IMR-90 (cell line): ENCODE data around the gene BCL2L15.

Source experiments
- CEBPB ChIP-seq: IDR thresholded peaks from 2 replicates; pipeline ENCODE4 v1.6.1; 2012; ENCODE audit warnings: low read depth, low read length, improper control_type of control experiment
- CHD1 ChIP-seq: IDR thresholded peaks from 2 replicates; pipeline ENCODE4 v1.6.1; 2012; ENCODE audit warnings: low read depth, low read length, improper control_type of control experiment
- FOS ChIP-seq: fragments of 150-350 bp; IDR thresholded peaks from 2 replicates; pipeline ENCODE4 v1.6.1; 2016; ENCODE audit warnings: low read depth, low read length
- MAFK ChIP-seq: IDR thresholded peaks from 2 replicates; pipeline ENCODE4 v1.6.1; 2012; ENCODE audit warnings: low read depth, low read length, improper control_type of control experiment
- MAZ ChIP-seq: IDR thresholded peaks from 2 replicates; pipeline ENCODE4 v1.6.1; 2012; ENCODE audit warnings: low read depth, mild to moderate bottlenecking, low read length, improper control_type of control experiment, moderate library complexity, borderline replicate concordance
- MXI1 ChIP-seq: IDR thresholded peaks from 2 replicates; pipeline ENCODE4 v1.6.1; 2012; ENCODE audit warnings: low read depth, mild to moderate bottlenecking, low read length, moderate library complexity, borderline replicate concordance
- NFE2L2 ChIP-seq: fragments of 150-350 bp; IDR thresholded peaks from 2 replicates; pipeline ENCODE4 v1.6.1; 2016; ENCODE audit warnings: low read depth, mild to moderate bottlenecking, low read length
- POLR2A ChIP-seq: IDR thresholded peaks from 2 replicates; pipeline ENCODE4 v1.6.1; 2012; ENCODE audit warnings: mild to moderate bottlenecking, low read depth, low read length
- RAD21 ChIP-seq: IDR thresholded peaks from 2 replicates; pipeline ENCODE4 v1.6.1; 2012; ENCODE audit warnings: low read length, improper control_type of control experiment
- TF ChIP-seq, protein P1 (sequence below): conservative IDR thresholded peaks from 2 replicates; pipeline ENCODE4 v1.5.1; 2012; ENCODE audit warnings: mild to moderate bottlenecking, low read depth, low read length, improper control_type of control experiment
- TF ChIP-seq, protein P2 (sequence below): fragments of 150-350 bp; IDR thresholded peaks from 2 replicates; pipeline ENCODE4 v1.6.1; 2017; ENCODE audit warnings: mild to moderate bottlenecking, antibody characterized with exemption, low read length, low read depth

DNA sequence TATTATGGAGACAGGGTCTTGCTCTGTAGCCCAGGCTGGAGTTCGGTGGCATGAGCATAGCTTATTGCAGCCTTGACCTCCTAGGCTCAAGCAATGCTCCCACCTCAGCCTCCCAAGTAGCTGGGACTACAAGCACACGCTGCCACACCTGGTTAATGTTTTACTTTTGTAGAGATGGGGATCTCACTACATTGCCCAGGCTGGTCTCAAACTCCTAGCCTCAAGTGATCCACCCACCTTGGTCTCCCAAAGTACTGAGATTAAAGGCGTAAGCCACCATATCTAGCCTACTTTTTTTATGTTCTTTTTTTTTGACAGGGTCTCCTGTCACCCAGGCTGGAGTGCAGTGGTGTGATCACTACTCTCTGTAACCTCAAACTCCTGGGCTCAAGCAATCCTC, 5.9 kb upstream of the BCL2L15 start:
- TF ChIP-seq, protein P1, sequence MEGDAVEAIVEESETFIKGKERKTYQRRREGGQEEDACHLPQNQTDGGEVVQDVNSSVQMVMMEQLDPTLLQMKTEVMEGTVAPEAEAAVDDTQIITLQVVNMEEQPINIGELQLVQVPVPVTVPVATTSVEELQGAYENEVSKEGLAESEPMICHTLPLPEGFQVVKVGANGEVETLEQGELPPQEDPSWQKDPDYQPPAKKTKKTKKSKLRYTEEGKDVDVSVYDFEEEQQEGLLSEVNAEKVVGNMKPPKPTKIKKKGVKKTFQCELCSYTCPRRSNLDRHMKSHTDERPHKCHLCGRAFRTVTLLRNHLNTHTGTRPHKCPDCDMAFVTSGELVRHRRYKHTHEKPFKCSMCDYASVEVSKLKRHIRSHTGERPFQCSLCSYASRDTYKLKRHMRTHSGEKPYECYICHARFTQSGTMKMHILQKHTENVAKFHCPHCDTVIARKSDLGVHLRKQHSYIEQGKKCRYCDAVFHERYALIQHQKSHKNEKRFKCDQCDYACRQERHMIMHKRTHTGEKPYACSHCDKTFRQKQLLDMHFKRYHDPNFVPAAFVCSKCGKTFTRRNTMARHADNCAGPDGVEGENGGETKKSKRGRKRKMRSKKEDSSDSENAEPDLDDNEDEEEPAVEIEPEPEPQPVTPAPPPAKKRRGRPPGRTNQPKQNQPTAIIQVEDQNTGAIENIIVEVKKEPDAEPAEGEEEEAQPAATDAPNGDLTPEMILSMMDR, result no peak
- TF ChIP-seq CEBPB (no peak), RAD21 (no peak), CHD1 (no peak), POLR2A (no peak), NFE2L2 (no peak), FOS (no peak), MAFK (no peak), MXI1 (no peak), MAZ (no peak)
- TF ChIP-seq, protein P2, sequence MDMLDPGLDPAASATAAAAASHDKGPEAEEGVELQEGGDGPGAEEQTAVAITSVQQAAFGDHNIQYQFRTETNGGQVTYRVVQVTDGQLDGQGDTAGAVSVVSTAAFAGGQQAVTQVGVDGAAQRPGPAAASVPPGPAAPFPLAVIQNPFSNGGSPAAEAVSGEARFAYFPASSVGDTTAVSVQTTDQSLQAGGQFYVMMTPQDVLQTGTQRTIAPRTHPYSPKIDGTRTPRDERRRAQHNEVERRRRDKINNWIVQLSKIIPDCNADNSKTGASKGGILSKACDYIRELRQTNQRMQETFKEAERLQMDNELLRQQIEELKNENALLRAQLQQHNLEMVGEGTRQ, result no peak
